ENCODE measurements around the gene ZNF609. TPM values are rescaled to one million over a fixed set of nuclear protein-coding genes. Genes with fewer than 3 reads are reported as not detected.

ZNF609 gene
- total RNA-seq, 2 donors from 2014 or later: 52.3 to 54.8 TPM

DNA sequence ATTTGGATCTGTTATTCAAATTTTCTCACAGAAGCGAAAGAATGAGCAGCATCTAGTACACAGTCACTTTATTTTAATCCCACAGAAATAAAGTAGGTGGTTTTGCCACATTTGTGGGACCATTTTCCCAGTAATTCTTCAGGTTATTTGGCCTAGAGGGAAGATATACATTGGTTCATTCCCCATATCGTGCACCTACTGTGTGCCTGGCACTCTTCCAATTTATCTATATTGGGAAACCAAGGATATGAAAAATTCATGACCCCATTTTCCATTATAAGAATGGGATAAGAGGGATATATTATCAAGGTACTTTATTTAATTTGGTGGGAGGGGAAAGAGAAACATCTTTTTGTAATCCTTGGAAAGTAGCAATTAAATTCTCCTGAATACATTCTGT lies 37.7 kb upstream of the ZNF609 start:
- Histone ChIP-seq H3K4me3 (ENCODE audit: low read length) (no peak overlapping the region), H3K4me1 (ENCODE audit: control insufficient read depth, insufficient read depth, low read length) (no peaks in the 10 kb centered on the region), H3K27me3 (ENCODE audit: control insufficient read depth, insufficient read depth, low read length, poor library complexity, severe bottlenecking) (no peaks in the 10 kb centered on the region), H3K36me3 (ENCODE audit: control insufficient read depth, insufficient read depth, low read length) (peaks cover 73% of the 10 kb centered on the region), H3K27ac (ENCODE audit: low read depth, low read length) (no peak overlapping the region), H3K9me3 (ENCODE audit: control insufficient read depth, low read length) (no peaks in the 10 kb centered on the region), H3K9ac (ENCODE audit: extremely low read depth, low read length, poor library complexity, severe bottlenecking) (no peak overlapping the region)
- TF ChIP-seq, protein P1, sequence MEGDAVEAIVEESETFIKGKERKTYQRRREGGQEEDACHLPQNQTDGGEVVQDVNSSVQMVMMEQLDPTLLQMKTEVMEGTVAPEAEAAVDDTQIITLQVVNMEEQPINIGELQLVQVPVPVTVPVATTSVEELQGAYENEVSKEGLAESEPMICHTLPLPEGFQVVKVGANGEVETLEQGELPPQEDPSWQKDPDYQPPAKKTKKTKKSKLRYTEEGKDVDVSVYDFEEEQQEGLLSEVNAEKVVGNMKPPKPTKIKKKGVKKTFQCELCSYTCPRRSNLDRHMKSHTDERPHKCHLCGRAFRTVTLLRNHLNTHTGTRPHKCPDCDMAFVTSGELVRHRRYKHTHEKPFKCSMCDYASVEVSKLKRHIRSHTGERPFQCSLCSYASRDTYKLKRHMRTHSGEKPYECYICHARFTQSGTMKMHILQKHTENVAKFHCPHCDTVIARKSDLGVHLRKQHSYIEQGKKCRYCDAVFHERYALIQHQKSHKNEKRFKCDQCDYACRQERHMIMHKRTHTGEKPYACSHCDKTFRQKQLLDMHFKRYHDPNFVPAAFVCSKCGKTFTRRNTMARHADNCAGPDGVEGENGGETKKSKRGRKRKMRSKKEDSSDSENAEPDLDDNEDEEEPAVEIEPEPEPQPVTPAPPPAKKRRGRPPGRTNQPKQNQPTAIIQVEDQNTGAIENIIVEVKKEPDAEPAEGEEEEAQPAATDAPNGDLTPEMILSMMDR (conservative IDR thresholded peaks at IDR 0.05): no peak
- Mint-ChIP-seq H3K27me3 (ENCODE audit: insufficient read depth) (no peaks in the 10 kb centered on the region), H3K9me3 (no peaks in the 10 kb centered on the region), H3K27ac (no peak overlapping the region), H3K36me3 (ENCODE audit: low read depth) (peaks cover 62% of the 10 kb centered on the region), H3K4me1 (no peaks in the 10 kb centered on the region), H3K4me3 (no peak overlapping the region)
- 85 to 100% methylated on average over 1 to 2 of the region's 2 CpGs for WGBS, 2 experiments (ENCODE audit: insufficient coverage in 1 of 2, insufficient read length in 1 of 2)
- no peak for DNase-seq

DNA sequence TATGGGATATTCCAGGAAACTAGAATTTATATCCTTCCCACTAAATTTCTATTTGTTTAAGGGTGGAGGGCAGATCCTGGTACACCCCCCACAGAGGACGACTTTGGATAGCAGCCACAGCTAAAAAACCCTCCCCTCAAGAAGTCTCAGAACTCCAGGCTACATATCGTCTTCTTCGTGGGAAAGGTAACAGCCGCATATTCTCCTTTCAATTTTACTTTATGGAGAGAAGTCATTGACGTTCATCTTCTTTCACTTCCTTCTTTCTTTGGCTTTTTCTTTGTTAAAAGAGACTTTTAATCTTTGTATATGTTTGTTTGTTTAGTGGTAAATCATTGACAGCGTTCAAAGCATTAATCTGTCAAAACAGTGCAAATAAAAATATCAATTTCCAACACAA lies 36.4 kb upstream of the ZNF609 start:
- Mint-ChIP-seq H3K27me3 (ENCODE audit: insufficient read depth) (no peaks in the 10 kb centered on the region), H3K36me3 (ENCODE audit: low read depth) (peaks cover 61% of the 10 kb centered on the region), H3K4me3 (no peak overlapping the region), H3K9me3 (no peaks in the 10 kb centered on the region), H3K4me1 (no peaks in the 10 kb centered on the region), H3K27ac (no peak overlapping the region)
- no peak for DNase-seq
- no peaks in the 10 kb centered on the region for H3K27me3 ChIP-seq (ENCODE audit: control insufficient read depth, insufficient read depth, low read length, poor library complexity, severe bottlenecking)
- peaks cover 71% of the 10 kb centered on the region for H3K36me3 ChIP-seq (ENCODE audit: control insufficient read depth, insufficient read depth, low read length)
- no peaks in the 10 kb centered on the region for H3K4me1 ChIP-seq (ENCODE audit: control insufficient read depth, insufficient read depth, low read length)
- H3K4me3 ChIP-seq (ENCODE audit: low read length): no peak overlapping the region
- WGBS, 2 experiments (ENCODE audit: insufficient coverage in 1 of 2, insufficient read length in 1 of 2): 95 to 96% methylated on average over 4 to 6 of the region's 6 CpGs
- no peak overlapping the region for H3K27ac ChIP-seq (ENCODE audit: low read depth, low read length)
- TF ChIP-seq, protein P1 (conservative IDR thresholded peaks at IDR 0.05): no peak
- no peaks in the 10 kb centered on the region for H3K9me3 ChIP-seq (ENCODE audit: control insufficient read depth, low read length)
- no peak overlapping the region for H3K9ac ChIP-seq (ENCODE audit: extremely low read depth, low read length, poor library complexity, severe bottlenecking)

DNA sequence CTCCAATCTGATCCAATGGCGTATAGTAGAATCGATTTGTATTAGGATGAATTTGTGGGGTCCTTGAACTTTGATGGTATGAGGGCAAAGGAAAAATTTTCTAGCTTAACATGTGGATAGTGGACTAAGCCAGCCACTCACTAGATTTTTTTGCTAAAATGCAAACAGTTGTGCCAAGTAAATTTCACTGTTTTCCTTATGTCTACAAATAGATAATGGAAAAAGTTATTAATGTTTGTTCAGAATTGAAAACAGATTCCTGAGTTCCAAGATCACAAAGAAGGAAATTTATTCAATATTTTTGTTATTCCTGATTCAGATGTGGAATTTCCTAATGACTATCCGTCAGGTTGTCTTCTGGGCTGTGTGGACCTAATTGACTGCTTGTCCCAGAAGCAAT lies 35.2 kb upstream of the ZNF609 start:
- H3K27ac ChIP-seq (ENCODE audit: low read depth, low read length): no peak overlapping the region
- H3K4me1 Mint-ChIP-seq: peaks cover 9% of the 10 kb centered on the region
- WGBS, 2 experiments (ENCODE audit: insufficient coverage in 1 of 2, insufficient read length in 1 of 2): 92 to 100% methylated on average over 1 to 3 of the region's 3 CpGs
- TF ChIP-seq, protein P1 (conservative IDR thresholded peaks at IDR 0.05): no peak
- H3K9me3 ChIP-seq (ENCODE audit: control insufficient read depth, low read length): no peaks in the 10 kb centered on the region
- H3K27me3 ChIP-seq (ENCODE audit: control insufficient read depth, insufficient read depth, low read length, poor library complexity, severe bottlenecking): no peaks in the 10 kb centered on the region
- peaks cover 9% of the 10 kb centered on the region for H3K4me1 ChIP-seq (ENCODE audit: control insufficient read depth, insufficient read depth, low read length)
- H3K9me3 Mint-ChIP-seq: no peaks in the 10 kb centered on the region
- DNase-seq: no peak
- H3K4me3 Mint-ChIP-seq: no peak overlapping the region
- H3K4me3 ChIP-seq (ENCODE audit: low read length): no peak overlapping the region
- H3K27ac Mint-ChIP-seq: no peak overlapping the region
- H3K36me3 Mint-ChIP-seq (ENCODE audit: low read depth): peaks cover 56% of the 10 kb centered on the region
- peaks cover 64% of the 10 kb centered on the region for H3K36me3 ChIP-seq (ENCODE audit: control insufficient read depth, insufficient read depth, low read length)
- H3K27me3 Mint-ChIP-seq (ENCODE audit: insufficient read depth): no peaks in the 10 kb centered on the region
- no peak overlapping the region for H3K9ac ChIP-seq (ENCODE audit: extremely low read depth, low read length, poor library complexity, severe bottlenecking)
